ENCODE data around the gene RASA3.
"Not testable (repeated sequence)": the region's sequence is repeated elsewhere in the genome, so short reads cannot be mapped to it uniquely, and the experiment has no call there.

The RASA3 gene

GRCh38 chr13:114027046-114027715 is 105.2 kb downstream of the RASA3 start:
- DNase-seq: no peak

- DNase-seq: no peak
These were observed 105.9 kb downstream of the RASA3 start for GRCh38 chr13:114026481-114026880.

- no peak for DNase-seq
These were observed 106.5 kb downstream of the RASA3 start for GRCh38 chr13:114025714-114026431.

- no peak for DNase-seq
These were observed 107.1 kb downstream of the RASA3 start for GRCh38 chr13:114025405-114025713.

GRCh38 chr13:114024603-114025404 is 107.6 kb downstream of the RASA3 start:
- DNase-seq: no peak

- DNase-seq: no peak
These were observed 108.5 kb downstream of the RASA3 start for GRCh38 chr13:114023716-114024602.

- no peak for DNase-seq
These were observed 109.5 kb downstream of the RASA3 start for GRCh38 chr13:114022876-114023275.

- no peak for DNase-seq
These were observed 110.1 kb downstream of the RASA3 start for GRCh38 chr13:114022309-114022669.

GRCh38 chr13:114021464-114022308 is 110.7 kb downstream of the RASA3 start:
- DNase-seq: no peak

- no peak for DNase-seq
These were observed 111.5 kb downstream of the RASA3 start for GRCh38 chr13:114020750-114021463.

GRCh38 chr13:114020134-114020533 is 112.3 kb downstream of the RASA3 start:
- not testable (repeated sequence) for DNase-seq

GRCh38 chr13:114019367-114019766 is 113.1 kb downstream of the RASA3 start:
- peak; percentile 78 for DNase-seq

- DNase-seq: no peak
These were observed 113.9 kb downstream of the RASA3 start for GRCh38 chr13:114018461-114019055.

- no peak for DNase-seq
These were observed 114.5 kb downstream of the RASA3 start for GRCh38 chr13:114017966-114018365.

GRCh38 chr13:114017028-114017630 is 115.3 kb downstream of the RASA3 start:
- no peak for DNase-seq

GRCh38 chr13:114016321-114017027 is 115.9 kb downstream of the RASA3 start:
- no peak for DNase-seq

- peak; percentile 47 for DNase-seq
These were observed 116.5 kb downstream of the RASA3 start for GRCh38 chr13:114015969-114016295.

GRCh38 chr13:114015111-114015968 is 117.1 kb downstream of the RASA3 start:
- DNase-seq: no peak

All from stimulated activated CD8-positive, alpha-beta memory T cell treated with anti-CD3 and anti-CD28 coated beads, Interleukin-4, amount 100 ng/mL, for 48 hours (primary cell).